ENCODE results near the gene FREM2.

Gene FREM2

GRCh38 chr13:38686577-38687245 lies at the start of gene FREM2:
Gene FREM2 (plus strand): TSS chr13:38687077. CDS start chr13:38687345, 268 bp downstream.
- no peak within 1 kb of the TSS for H3K27ac Mint-ChIP-seq
- H3K36me3 Mint-ChIP-seq (ENCODE audit: low read depth), result no peaks in the 10 kb centered on the region
- H3K4me1 Mint-ChIP-seq (ENCODE audit: low read depth), result peaks cover 3% of the 10 kb centered on the region
- DNase-seq, result no peak
- peaks cover 38% of the 10 kb centered on the region for H3K27me3 Mint-ChIP-seq
- H3K4me3 Mint-ChIP-seq, result no peak within 1 kb of the TSS
- H3K9me3 Mint-ChIP-seq, result no peaks in the 10 kb centered on the region

DNA sequence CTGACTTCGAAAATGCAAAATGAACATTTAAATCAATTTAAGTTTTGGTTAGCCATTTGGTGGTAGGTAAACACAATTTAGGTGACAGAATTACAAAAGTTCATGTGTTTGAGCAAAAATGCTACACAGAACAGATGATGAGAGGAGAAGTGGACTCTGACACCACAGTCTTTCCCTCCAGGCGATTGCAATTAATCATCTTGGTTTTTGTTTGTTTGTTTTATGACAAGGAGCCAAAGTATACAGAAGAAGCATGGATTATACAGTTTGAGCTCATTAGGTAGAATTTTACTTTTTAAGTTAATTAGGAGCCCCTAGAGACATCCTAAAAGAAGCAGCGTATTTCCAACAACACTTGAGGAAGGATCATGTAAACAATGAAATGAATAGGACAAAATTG lies 49.3 kb upstream of the FREM2 start:
- Mint-ChIP-seq H3K27ac (no peak overlapping the region), H3K36me3 (ENCODE audit: low read depth) (no peaks in the 10 kb centered on the region), H3K27me3 (no peaks in the 10 kb centered on the region), H3K9me3 (no peaks in the 10 kb centered on the region), H3K4me1 (ENCODE audit: low read depth) (no peaks in the 10 kb centered on the region), H3K4me3 (no peak overlapping the region)
- DNase-seq, result no peak

DNA sequence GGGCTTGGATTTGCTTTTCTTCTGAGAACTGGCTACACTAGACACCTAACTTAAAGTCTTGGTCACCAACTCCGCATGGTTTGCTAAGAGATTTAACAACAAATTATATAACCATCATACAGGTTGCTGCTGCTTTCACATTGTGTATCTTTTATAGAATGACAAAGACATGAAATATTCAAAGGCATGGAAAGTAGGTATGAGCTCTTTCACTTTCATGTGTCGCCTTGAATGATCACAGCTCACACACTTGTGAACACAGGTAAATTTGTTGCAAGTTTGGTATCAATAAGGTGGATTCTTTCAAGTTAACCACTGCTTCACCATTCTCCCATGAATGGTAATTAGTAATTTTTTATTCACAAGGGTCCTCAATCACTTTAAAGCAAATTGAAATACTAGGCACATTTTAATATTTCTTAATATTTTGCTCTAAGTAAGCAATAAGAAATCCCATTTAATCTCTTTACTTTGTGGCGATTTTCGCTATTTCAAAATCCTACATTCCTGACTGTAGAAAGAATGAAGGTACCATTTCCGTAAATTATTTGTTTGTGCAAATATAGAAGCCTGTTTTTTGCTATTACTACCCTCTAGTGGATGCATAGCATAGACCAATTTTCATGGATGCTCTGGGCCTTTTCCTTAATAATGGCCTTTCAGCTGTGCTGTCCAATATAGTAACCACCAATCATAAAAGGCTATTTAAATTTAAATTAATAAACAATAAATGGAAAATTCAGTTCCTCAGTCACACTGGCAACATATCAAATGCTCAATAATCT lies 45.5 kb upstream of the FREM2 start:
- no peaks in the 10 kb centered on the region for H3K4me1 Mint-ChIP-seq (ENCODE audit: low read depth)
- no peaks in the 10 kb centered on the region for H3K9me3 Mint-ChIP-seq
- H3K27me3 Mint-ChIP-seq, result no peaks in the 10 kb centered on the region
- no peak overlapping the region for H3K27ac Mint-ChIP-seq
- no peak overlapping the region for H3K4me3 Mint-ChIP-seq
- no peaks in the 10 kb centered on the region for H3K36me3 Mint-ChIP-seq (ENCODE audit: low read depth)
- no peak for DNase-seq

DNA sequence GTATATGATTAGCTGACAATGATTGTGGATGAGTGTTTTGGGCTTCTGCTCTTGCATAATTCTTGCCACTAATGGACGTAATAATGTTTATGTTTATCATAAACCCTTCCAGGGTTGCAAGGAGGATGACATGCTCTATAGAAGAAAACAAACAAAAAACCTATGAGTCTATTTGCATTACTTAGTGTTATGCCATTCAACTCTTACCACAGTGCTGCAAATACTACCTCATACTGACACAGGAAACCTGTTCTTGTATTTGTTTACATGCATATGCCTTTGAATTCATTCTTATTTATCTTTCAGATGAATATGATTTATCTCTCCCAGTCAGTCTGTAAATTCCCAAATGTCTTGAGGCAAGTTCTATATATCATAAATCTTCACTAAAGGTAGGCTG lies 39.6 kb upstream of the FREM2 start:
- Mint-ChIP-seq H3K36me3 (ENCODE audit: low read depth) (no peaks in the 10 kb centered on the region), H3K4me1 (ENCODE audit: low read depth) (no peaks in the 10 kb centered on the region), H3K4me3 (no peak overlapping the region), H3K9me3 (no peaks in the 10 kb centered on the region), H3K27ac (no peak overlapping the region), H3K27me3 (no peaks in the 10 kb centered on the region)
- DNase-seq, result no peak

DNA sequence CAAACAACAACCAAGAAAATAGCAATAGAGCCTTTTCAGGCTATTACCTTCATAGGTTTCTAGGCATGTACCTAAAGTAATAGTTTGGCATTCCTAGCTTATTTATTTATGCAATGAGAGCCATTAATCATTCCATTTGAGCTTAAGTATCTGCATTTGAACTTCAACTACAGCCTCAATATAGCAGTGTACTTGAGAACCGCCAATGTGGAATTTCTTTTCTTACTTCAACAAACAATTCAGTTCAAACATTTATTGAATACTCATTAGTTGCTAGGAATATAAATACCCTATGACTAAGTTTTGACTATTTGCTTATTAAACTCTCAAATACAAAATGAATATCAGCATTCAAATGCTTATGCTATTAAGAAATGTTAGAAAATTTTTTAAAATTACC lies 38.0 kb upstream of the FREM2 start:
- H3K4me1 Mint-ChIP-seq (ENCODE audit: low read depth), result no peaks in the 10 kb centered on the region

DNA sequence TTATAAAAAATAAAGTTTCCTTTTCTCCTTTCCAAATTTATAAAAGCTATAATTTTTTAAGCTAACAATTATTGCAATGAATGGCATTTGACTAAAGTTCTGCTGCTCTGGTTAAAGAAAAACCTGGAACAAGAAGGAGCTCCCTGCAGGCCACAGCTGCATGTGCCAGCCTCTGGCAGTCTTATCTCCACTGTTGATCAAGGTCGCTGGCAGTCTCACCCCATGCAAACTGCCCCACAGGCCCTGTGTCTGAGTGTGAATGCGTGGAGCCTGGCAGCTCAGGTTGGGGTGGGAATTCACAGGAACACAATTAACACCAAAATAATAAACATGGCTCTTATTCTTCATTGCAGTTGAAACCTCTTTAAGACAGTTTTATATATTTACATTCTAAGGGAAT lies 30.2 kb upstream of the FREM2 start:
- H3K9me3 Mint-ChIP-seq, result no peaks in the 10 kb centered on the region
- no peak for DNase-seq
- H3K36me3 Mint-ChIP-seq (ENCODE audit: low read depth), result no peaks in the 10 kb centered on the region
- no peaks in the 10 kb centered on the region for H3K27me3 Mint-ChIP-seq
- H3K27ac Mint-ChIP-seq, result no peak overlapping the region
- H3K4me1 Mint-ChIP-seq (ENCODE audit: low read depth), result no peaks in the 10 kb centered on the region
- no peak overlapping the region for H3K4me3 Mint-ChIP-seq

More for the DNA sequence above, 38.0 kb upstream of the FREM2 start:
- Mint-ChIP-seq H3K36me3 (ENCODE audit: low read depth) (no peaks in the 10 kb centered on the region), H3K27ac (no peak overlapping the region), H3K9me3 (no peaks in the 10 kb centered on the region), H3K27me3 (no peaks in the 10 kb centered on the region), H3K4me3 (no peak overlapping the region)
- no peak for DNase-seq

DNA sequence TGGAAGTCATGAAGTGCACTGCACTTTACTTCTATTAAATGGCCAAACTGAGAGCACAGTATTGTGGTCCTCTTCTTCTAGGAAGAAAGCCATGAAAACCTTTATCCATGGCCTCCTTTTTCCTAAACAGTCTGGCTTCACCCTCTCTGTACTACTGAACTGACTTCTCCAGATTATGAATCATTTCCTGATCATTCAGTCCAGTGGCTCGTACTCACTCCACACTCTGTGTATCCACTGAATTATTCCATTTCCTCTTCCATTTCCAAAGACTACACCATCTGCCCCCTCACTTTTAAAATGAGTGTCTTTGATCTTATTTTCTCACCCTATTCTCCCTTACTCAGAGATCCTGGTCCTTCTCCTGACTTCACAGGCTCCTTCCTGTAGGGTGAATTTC lies 29.7 kb upstream of the FREM2 start:
- no peak overlapping the region for H3K27ac Mint-ChIP-seq
- no peaks in the 10 kb centered on the region for H3K36me3 Mint-ChIP-seq (ENCODE audit: low read depth)
- no peaks in the 10 kb centered on the region for H3K9me3 Mint-ChIP-seq
- no peaks in the 10 kb centered on the region for H3K4me1 Mint-ChIP-seq (ENCODE audit: low read depth)
- no peak overlapping the region for H3K4me3 Mint-ChIP-seq
- no peaks in the 10 kb centered on the region for H3K27me3 Mint-ChIP-seq
- DNase-seq, result no peak

- H3K27me3 Mint-ChIP-seq, result peaks cover 3% of the 10 kb centered on the region
- no peak overlapping the region for H3K27ac Mint-ChIP-seq
- no peaks in the 10 kb centered on the region for H3K4me1 Mint-ChIP-seq (ENCODE audit: low read depth)
- no peak overlapping the region for H3K4me3 Mint-ChIP-seq
- H3K9me3 Mint-ChIP-seq, result no peaks in the 10 kb centered on the region
- DNase-seq, result no peak
- H3K36me3 Mint-ChIP-seq (ENCODE audit: low read depth), result no peaks in the 10 kb centered on the region
Observed at GRCh38 chr13:38658906-38659305, 28.0 kb upstream of the FREM2 start.

- H3K9me3 Mint-ChIP-seq, result no peaks in the 10 kb centered on the region
- no peaks in the 10 kb centered on the region for H3K36me3 Mint-ChIP-seq (ENCODE audit: low read depth)
- peaks cover 7% of the 10 kb centered on the region for H3K27me3 Mint-ChIP-seq
- H3K4me3 Mint-ChIP-seq, result no peak overlapping the region
- DNase-seq, result no peak
- H3K4me1 Mint-ChIP-seq (ENCODE audit: low read depth), result no peaks in the 10 kb centered on the region
- no peak overlapping the region for H3K27ac Mint-ChIP-seq
Observed at GRCh38 chr13:38661010-38661675, 25.7 kb upstream of the FREM2 start.

- no peaks in the 10 kb centered on the region for H3K4me1 Mint-ChIP-seq (ENCODE audit: low read depth)
- no peak for DNase-seq
- peaks cover 9% of the 10 kb centered on the region for H3K27me3 Mint-ChIP-seq
- H3K4me3 Mint-ChIP-seq, result no peak overlapping the region
- no peak overlapping the region for H3K27ac Mint-ChIP-seq
- no peaks in the 10 kb centered on the region for H3K36me3 Mint-ChIP-seq (ENCODE audit: low read depth)
- H3K9me3 Mint-ChIP-seq, result no peaks in the 10 kb centered on the region
Observed at GRCh38 chr13:38662362-38662761, 24.5 kb upstream of the FREM2 start.

GRCh38 chr13:38664906-38665305 lies 22.0 kb upstream of the FREM2 start:
- Mint-ChIP-seq H3K4me3 (no peak overlapping the region), H3K27me3 (peaks cover 12% of the 10 kb centered on the region), H3K27ac (no peak overlapping the region), H3K9me3 (no peaks in the 10 kb centered on the region), H3K4me1 (ENCODE audit: low read depth) (no peaks in the 10 kb centered on the region), H3K36me3 (ENCODE audit: low read depth) (no peaks in the 10 kb centered on the region)
- no peak for DNase-seq

DNA sequence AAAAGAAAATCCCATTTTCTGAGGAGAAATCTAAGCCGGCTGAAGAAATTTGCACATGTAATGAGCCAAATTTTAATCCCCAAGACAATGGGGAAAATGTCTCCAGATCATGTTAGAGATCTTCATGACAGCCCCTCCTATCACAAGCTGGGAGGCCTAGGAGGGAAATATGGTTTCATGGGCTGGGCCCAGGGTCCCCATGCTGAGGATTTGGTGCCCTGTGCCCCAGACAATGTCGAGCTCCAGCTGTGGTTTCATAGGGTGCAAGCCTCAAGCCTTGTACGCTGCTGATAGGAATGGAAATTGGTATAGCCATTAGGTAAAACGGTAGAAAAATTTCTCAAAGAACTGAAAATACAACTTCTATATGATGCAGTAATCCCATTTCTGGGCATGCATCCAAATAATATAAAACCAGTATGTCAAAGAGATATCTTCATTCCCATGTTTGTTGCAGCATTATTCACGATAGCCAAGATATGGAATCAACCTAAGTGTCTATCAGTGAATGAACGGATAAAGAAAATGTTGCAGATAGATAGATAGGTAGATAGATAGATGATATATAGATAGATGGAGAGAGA lies 19.3 kb upstream of the FREM2 start:
- H3K4me1 Mint-ChIP-seq (ENCODE audit: low read depth), result no peaks in the 10 kb centered on the region
- no peak for DNase-seq
- no peak overlapping the region for H3K4me3 Mint-ChIP-seq
- H3K27ac Mint-ChIP-seq, result no peak overlapping the region
- no peaks in the 10 kb centered on the region for H3K36me3 Mint-ChIP-seq (ENCODE audit: low read depth)
- H3K27me3 Mint-ChIP-seq, result peaks cover 12% of the 10 kb centered on the region
- no peaks in the 10 kb centered on the region for H3K9me3 Mint-ChIP-seq

DNA sequence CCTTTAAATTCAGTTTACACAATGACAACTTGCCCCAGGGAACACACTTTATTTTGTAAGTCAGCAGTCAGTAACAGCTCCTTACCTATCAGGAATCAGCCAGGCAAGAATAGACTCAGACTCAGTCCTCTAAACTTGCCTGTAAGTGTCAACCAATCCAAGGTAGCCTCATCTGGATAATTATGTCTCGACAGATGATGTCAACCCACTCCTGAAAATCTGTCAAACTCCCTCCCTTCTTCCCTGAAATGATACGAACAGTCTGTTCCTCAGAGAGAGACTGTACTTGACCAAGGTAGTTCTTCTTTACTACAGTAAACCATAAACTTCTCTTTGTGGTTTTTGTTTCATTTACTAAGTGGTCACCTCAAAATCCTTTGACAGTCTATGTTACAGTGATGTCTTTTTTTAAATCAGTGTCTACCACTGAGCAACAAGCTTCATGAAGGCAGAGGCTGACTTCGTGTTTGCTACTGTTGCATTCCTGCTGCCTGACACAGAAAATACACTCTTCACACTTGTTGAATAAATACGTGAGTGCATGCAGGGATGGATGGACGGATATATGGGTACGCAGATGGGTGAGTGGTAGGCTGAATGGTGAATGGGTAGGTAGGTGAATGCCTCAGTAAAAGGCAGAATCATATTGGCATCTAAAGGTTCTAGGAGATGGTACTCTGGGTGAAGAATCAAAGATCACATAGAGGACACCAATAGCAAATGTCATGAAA lies 17.5 kb upstream of the FREM2 start:
- Mint-ChIP-seq H3K4me3 (no peak overlapping the region), H3K27ac (no peak overlapping the region), H3K4me1 (ENCODE audit: low read depth) (no peaks in the 10 kb centered on the region), H3K9me3 (no peaks in the 10 kb centered on the region), H3K27me3 (peaks cover 6% of the 10 kb centered on the region), H3K36me3 (ENCODE audit: low read depth) (no peaks in the 10 kb centered on the region)
- DNase-seq, result no peak

GRCh38 chr13:38670627-38671026 lies 16.2 kb upstream of the FREM2 start:
- no peak overlapping the region for H3K27ac Mint-ChIP-seq
- no peaks in the 10 kb centered on the region for H3K36me3 Mint-ChIP-seq (ENCODE audit: low read depth)
- H3K4me3 Mint-ChIP-seq, result no peak overlapping the region
- H3K9me3 Mint-ChIP-seq, result no peaks in the 10 kb centered on the region
- DNase-seq, result no peak
- peaks cover 6% of the 10 kb centered on the region for H3K27me3 Mint-ChIP-seq
- H3K4me1 Mint-ChIP-seq (ENCODE audit: low read depth), result no peaks in the 10 kb centered on the region
